Lower leg skin (tissue), 3 donors: ENCODE results near the gene DNAH10.

ENCODE experiments used
- POLR2A ChIP-seq, 2 donors: fragments of 450-650 bp; IDR thresholded peaks; one replicate each; pipeline ENCODE4 v1.6.1; 2016 to 2017; ENCODE audit warnings: antibody characterized with exemption in 2 of 2, mild to moderate bottlenecking in 1 of 2, moderate library complexity in 1 of 2
- TF ChIP-seq, protein P1 (sequence below), 3 donors: fragments of 450-650 bp; IDR thresholded peaks; one replicate each; pipeline ENCODE4 v1.5.1; 2016; ENCODE audit warnings: antibody characterized with exemption in 3 of 3, mild to moderate bottlenecking in 3 of 3, moderate library complexity in 2 of 3

DNA sequence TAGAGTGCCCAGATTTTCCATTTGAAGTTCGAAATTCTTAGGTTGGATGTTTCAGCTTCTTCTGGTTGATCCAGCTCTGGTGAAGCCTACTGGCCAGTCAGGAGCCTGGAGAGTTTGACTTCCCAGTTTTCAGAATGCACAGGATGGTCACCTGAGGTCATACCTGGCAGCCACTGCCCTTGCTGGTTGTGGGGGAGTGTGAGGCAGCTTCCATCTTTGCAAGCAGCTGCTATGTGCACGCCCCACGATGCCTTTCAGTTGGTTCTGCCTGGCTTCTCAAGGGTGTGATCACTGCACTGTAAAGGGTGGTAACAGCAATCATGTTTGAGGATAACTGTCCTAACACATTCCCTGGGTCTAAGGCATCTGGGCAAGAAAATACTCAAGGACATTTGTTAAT is 195.1 kb downstream of the DNAH10 start:
- TF ChIP-seq, protein P1, sequence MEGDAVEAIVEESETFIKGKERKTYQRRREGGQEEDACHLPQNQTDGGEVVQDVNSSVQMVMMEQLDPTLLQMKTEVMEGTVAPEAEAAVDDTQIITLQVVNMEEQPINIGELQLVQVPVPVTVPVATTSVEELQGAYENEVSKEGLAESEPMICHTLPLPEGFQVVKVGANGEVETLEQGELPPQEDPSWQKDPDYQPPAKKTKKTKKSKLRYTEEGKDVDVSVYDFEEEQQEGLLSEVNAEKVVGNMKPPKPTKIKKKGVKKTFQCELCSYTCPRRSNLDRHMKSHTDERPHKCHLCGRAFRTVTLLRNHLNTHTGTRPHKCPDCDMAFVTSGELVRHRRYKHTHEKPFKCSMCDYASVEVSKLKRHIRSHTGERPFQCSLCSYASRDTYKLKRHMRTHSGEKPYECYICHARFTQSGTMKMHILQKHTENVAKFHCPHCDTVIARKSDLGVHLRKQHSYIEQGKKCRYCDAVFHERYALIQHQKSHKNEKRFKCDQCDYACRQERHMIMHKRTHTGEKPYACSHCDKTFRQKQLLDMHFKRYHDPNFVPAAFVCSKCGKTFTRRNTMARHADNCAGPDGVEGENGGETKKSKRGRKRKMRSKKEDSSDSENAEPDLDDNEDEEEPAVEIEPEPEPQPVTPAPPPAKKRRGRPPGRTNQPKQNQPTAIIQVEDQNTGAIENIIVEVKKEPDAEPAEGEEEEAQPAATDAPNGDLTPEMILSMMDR (IDR thresholded peaks at IDR 0.05), result no peak
- TF ChIP-seq POLR2A (IDR thresholded peaks at IDR 0.05), result no peak
